HepG2 (cell line): ENCODE measurements around the gene PLEKHD1. TPM values are rescaled to one million over a fixed set of nuclear protein-coding genes. Genes with fewer than 3 reads are reported as not detected.

Source experiments
- ATAC-seq: fragments of 200-7000 bp; cut with Tn5 transposase; 3 replicates; pipeline ENCODE4 v1.9.1; 2020; ENCODE audit warnings: mild to moderate bottlenecking, moderate library complexity
- BruUV-seq: library from RNA; stranded (reverse); fragments of 400-500 nt; replicated peaks from 2 replicates; lab custom pipeline; 2021; lab: Mats Ljungman, UMichigan
- CTCF ChIA-PET: fragments of 300-600 bp; formaldehyde crosslinking; extraction: SDS; loops from one replicate; lab custom pipeline; 2021; ENCODE audit warnings: low total read pairs, inconsistent platforms, low intra/inter-chr PET ratio; lab: Yijun Ruan, JAX
- POLR2A ChIA-PET: fragments of 350-600 bp; sonication (Branson Sonifier 250); formaldehyde crosslinking; loops from one replicate; lab custom pipeline; 2020; ENCODE audit warnings: antibody characterized with exemption, inconsistent platforms; lab: Yijun Ruan, JAX
- DNase-seq: peaks from one replicate; pipeline ENCODE4 v3.0.0-alpha.2; 2015; ENCODE audit warnings: low spot score
- FAIRE-seq: peaks from 3 replicates; lab custom pipeline; 2011; peaks lifted over from hg19 to GRCh38; lab: Jason Lieb, UNC
- H2AFZ ChIP-seq: one replicate; pipeline ENCODE4 v1.6.1; 2011; ENCODE audit warnings: low read length, inconsistent platforms
- H3K27ac ChIP-seq: fragments of 300-600 bp; 3 replicates; pipeline ENCODE4 v1.8.0; 2011; ENCODE audit warnings: mixed run types, mild to moderate bottlenecking, mixed read lengths, low read length, inconsistent platforms; ENCODE audit not compliant: insufficient read depth; ENCODE audit errors: extremely low read length
- H3K27me3 ChIP-seq, 2 experiments: fragments of 200-600 bp in 1 of 2; 2 replicates in 1 of 2; 3 replicates in 1 of 2; pipeline versions ENCODE4 v1.6.0 to v1.8.0; 2011; ENCODE audit warnings: low read length in 2 of 2, mild to moderate bottlenecking in 2 of 2, moderate library complexity in 2 of 2, inconsistent platforms in 1 of 2; ENCODE audit not compliant: insufficient read depth in 2 of 2, control insufficient read depth in 1 of 2
- H3K36me3 ChIP-seq, 2 experiments: fragments of 200-600 bp in 1 of 2; replicated peaks in 1 of 2; 2 replicates in 1 of 2; 3 replicates in 1 of 2; pipeline versions ENCODE4 v1.5.1 to v1.8.0; 2011; ENCODE audit warnings: low read length in 2 of 2, inconsistent platforms in 1 of 2; ENCODE audit not compliant: insufficient read depth in 2 of 2, control insufficient read depth in 1 of 2
- H3K4me1 ChIP-seq: 2 replicates; pipeline ENCODE4 v1.5.1; 2012; ENCODE audit warnings: low read length, inconsistent platforms; ENCODE audit not compliant: insufficient read depth
- H3K4me2 ChIP-seq: 2 replicates; pipeline ENCODE4 v1.6.0; 2011; ENCODE audit warnings: low read depth, low read length, inconsistent platforms
- H3K4me3 ChIP-seq, 3 experiments: fragments of 200-600 bp in 1 of 3; sonication (generic), shearing (Covaris generic) in 1 of 3; replicated peaks in 1 of 3; 2 replicates each; pipeline ENCODE4 v1.5.1; 2011 to 2016; ENCODE audit warnings: low read length in 3 of 3, inconsistent platforms in 2 of 3, low read depth in 2 of 3, mild to moderate bottlenecking in 2 of 3, control low read depth in 1 of 3, mixed read lengths in 1 of 3; ENCODE audit not compliant: insufficient read depth in 1 of 3
- H3K79me2 ChIP-seq: one replicate; pipeline ENCODE4 v1.6.1; 2011; ENCODE audit warnings: low read length, inconsistent platforms; ENCODE audit not compliant: insufficient read depth
- H3K9ac ChIP-seq: 2 replicates; pipeline ENCODE4 v1.6.0; 2011; ENCODE audit warnings: mild to moderate bottlenecking, low read depth, low read length, inconsistent platforms; ENCODE audit not compliant: insufficient read depth
- H3K9me3 ChIP-seq: 2 replicates; pipeline ENCODE4 v1.5.1; 2012; ENCODE audit warnings: mild to moderate bottlenecking, low read length
- H4K20me1 ChIP-seq: 2 replicates; pipeline ENCODE4 v1.6.0; 2011; ENCODE audit warnings: inconsistent platforms, mild to moderate bottlenecking, low read length, moderate library complexity; ENCODE audit not compliant: insufficient read depth
- ARNT ChIP-seq: fragments of 450-650 bp; IDR thresholded peaks from 2 replicates; pipeline ENCODE4 v1.6.1; 2017
- GATAD2A ChIP-seq: IDR thresholded peaks from 2 replicates; pipeline ENCODE4 v1.6.1; 2016
- HHEX ChIP-seq: IDR thresholded peaks from 2 replicates; pipeline ENCODE4 v1.6.1; 2016; ENCODE audit warnings: control low read depth
- HMG20B ChIP-seq: conservative IDR thresholded peaks from 2 replicates; pipeline ENCODE4 v1.6.1; 2016; ENCODE audit warnings: missing genetic modification reagents, missing compliant biosample characterization
- NBN ChIP-seq: fragments of 450-650 bp; conservative IDR thresholded peaks from 2 replicates; pipeline ENCODE4 v1.6.1; 2017
- PCBP1 ChIP-seq: fragments of 200-400 bp; formaldehyde crosslinking; IDR thresholded peaks from 2 replicates; pipeline ENCODE4 v1.6.1; 2017; ENCODE audit warnings: mild to moderate bottlenecking, low read depth, low read length, borderline replicate concordance
- RCOR2 ChIP-seq: IDR thresholded peaks from 2 replicates; pipeline ENCODE4 v1.6.1; 2016; ENCODE audit warnings: missing biosample characterization, missing genetic modification reagents
- SP4 ChIP-seq: sonication (generic); formaldehyde crosslinking; IDR thresholded peaks from 2 replicates; pipeline ENCODE4 v1.8.1; 2023; ENCODE audit warnings: mild to moderate bottlenecking, missing genetic modification reagents
- ZBTB7A ChIP-seq: sonication (generic); formaldehyde crosslinking; IDR thresholded peaks from 2 replicates; pipeline ENCODE4 v1.8.0; 2022; ENCODE audit warnings: mild to moderate bottlenecking, missing genetic modification reagents
- ZIK1 ChIP-seq: sonication (generic); formaldehyde crosslinking; IDR thresholded peaks from 2 replicates; pipeline ENCODE4 v1.5.0; 2020; ENCODE audit warnings: mild to moderate bottlenecking, low read depth, missing genetic modification reagents, borderline replicate concordance
- ZNF24 ChIP-seq: fragments of 450-650 bp; IDR thresholded peaks from 2 replicates; pipeline ENCODE4 v1.6.1; 2017; ENCODE audit warnings: antibody characterized with exemption, mild to moderate bottlenecking
- ZNF350 ChIP-seq: sonication (generic); formaldehyde crosslinking; IDR thresholded peaks from 2 replicates; pipeline ENCODE4 v1.4.0; 2020; ENCODE audit warnings: mild to moderate bottlenecking, low read depth, missing genetic modification reagents, borderline replicate concordance
- ZNF644 ChIP-seq: IDR thresholded peaks from 2 replicates; pipeline ENCODE4 v1.6.1; 2016; ENCODE audit warnings: low read depth
- WGBS: methylation state at CpG from one replicate; pipeline ENCODE4 v1.1.6; 2017; ENCODE audit warnings: low lambda C conversion rate; 5-methylcytosine and 5-hydroxymethylcytosine counted together
- in situ Hi-C: cut with HindIII; loops from 2 replicates; pipeline ENCODE4 v1.10.0; 2017; ENCODE audit warnings: low pct_unique_long_range_greater_than_20kb; ENCODE audit not compliant: extremely low pct_ligation_motif_present
- intact Hi-C: fragments of 100-400 bp; cut with micrococcal nuclease; formaldehyde crosslinking; loops from one replicate; pipeline ENCODE4 v1.10.0; 2022; ENCODE audit not compliant: unreplicated experiment
- polyA plus RNA-seq, 8 experiments: library from polyadenylated mRNA; depleted of rRNA in 3 of 8; stranded (reverse) in 7 of 8; unstranded in 1 of 8; fragments of >200 nt; fragmentation: Illumina TruSeq in 4 of 8; extraction: Trizol in 4 of 8; gene quantifications; 2 replicates each; pipeline versions ENCODE4 v1.2.1 to v1.2.3, GENCODE V29; 2011 to 2016; ENCODE audit warnings: low read depth in 4 of 8, missing spikeins in 1 of 8, mixed read lengths in 1 of 8; ENCODE audit not compliant: insufficient read depth in 1 of 8
- total RNA-seq, 5 experiments: library from RNA; depleted of rRNA; stranded (reverse); fragments of >200 nt; fragmentation: Illumina TruSeq; extraction: Trizol; gene quantifications; 2 replicates each; pipeline ENCODE4 v1.2.3, GENCODE V29; 2016; ENCODE audit warnings: low read depth in 1 of 5
- TF ChIP-seq, protein P1 (sequence below): sonication (generic); formaldehyde crosslinking; IDR thresholded peaks from 2 replicates; pipeline ENCODE4 v1.4.0; 2020; ENCODE audit warnings: missing genetic modification reagents
- TF ChIP-seq, protein P2 (sequence below): sonication (generic); formaldehyde crosslinking; IDR thresholded peaks from 2 replicates; pipeline ENCODE4 v1.4.0; 2020; ENCODE audit warnings: missing genetic modification reagents
- TF ChIP-seq, protein P3 (sequence below): sonication (generic); formaldehyde crosslinking; IDR thresholded peaks from 2 replicates; pipeline ENCODE4 v1.8.0; 2022; ENCODE audit warnings: missing genetic modification reagents, low read depth, mild to moderate bottlenecking, borderline replicate concordance

Gene PLEKHD1
- total and polyA plus RNA-seq, 2 of the 13 experiments (the other 11 are each of a cell fraction or from before 2014, with no cell fraction given) = 0.01 TPM; not detected in 1

DNA sequence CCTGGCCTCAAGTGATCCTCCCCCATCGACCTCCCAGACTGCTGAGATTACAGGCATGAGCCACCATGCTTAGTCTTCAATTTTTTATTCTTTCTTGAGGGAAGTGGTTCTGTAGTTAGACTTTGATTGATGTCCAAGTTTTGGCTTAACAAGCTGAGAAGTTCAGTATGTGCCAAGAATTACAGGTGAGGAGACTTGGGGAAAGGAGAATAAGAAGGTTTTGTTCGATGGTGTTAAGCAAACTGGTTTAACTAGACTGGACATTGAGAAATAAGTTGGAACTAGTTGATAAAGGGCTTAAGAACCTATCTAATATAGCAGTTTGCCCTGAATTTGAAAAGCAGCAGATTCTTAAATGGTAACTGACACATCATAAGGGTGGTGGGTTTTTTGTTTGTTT lies 32.6 kb upstream of the PLEKHD1 start:
- no peak overlapping the region for H3K4me2 ChIP-seq
- no peak for ATAC-seq
- no TSS peak for BruUV-seq
- H3K9me3 ChIP-seq = no peaks in the 10 kb centered on the region
- no peaks in the 10 kb centered on the region for H3K4me1 ChIP-seq
- no peak for TF ChIP-seq ZIK1 (CRISPR knock-in tag)
- no peak for TF ChIP-seq NBN
- no peak for TF ChIP-seq PCBP1
- no peak for TF ChIP-seq RCOR2
- no peak for TF ChIP-seq ZNF24
- TF ChIP-seq ZBTB7A (CRISPR knock-in tag) = no peak
- no peak for TF ChIP-seq ZNF350 (CRISPR knock-in tag)
- TF ChIP-seq HHEX = no peak
- TF ChIP-seq, protein P1, sequence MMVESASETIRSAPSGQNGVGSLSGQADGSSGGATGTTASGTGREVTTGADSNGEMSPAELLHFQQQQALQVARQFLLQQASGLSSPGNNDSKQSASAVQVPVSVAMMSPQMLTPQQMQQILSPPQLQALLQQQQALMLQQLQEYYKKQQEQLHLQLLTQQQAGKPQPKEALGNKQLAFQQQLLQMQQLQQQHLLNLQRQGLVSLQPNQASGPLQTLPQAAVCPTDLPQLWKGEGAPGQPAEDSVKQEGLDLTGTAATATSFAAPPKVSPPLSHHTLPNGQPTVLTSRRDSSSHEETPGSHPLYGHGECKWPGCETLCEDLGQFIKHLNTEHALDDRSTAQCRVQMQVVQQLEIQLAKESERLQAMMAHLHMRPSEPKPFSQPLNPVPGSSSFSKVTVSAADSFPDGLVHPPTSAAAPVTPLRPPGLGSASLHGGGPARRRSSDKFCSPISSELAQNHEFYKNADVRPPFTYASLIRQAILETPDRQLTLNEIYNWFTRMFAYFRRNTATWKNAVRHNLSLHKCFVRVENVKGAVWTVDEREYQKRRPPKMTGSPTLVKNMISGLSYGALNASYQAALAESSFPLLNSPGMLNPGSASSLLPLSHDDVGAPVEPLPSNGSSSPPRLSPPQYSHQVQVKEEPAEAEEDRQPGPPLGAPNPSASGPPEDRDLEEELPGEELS = no peak
- no peak for TF ChIP-seq ARNT
- TF ChIP-seq ZNF644 (CRISPR knock-in tag) = no peak
- TF ChIP-seq SP4 (CRISPR knock-in tag) = no peak
- no peak for TF ChIP-seq HMG20B (CRISPR knock-in tag)
- TF ChIP-seq, protein P2, sequence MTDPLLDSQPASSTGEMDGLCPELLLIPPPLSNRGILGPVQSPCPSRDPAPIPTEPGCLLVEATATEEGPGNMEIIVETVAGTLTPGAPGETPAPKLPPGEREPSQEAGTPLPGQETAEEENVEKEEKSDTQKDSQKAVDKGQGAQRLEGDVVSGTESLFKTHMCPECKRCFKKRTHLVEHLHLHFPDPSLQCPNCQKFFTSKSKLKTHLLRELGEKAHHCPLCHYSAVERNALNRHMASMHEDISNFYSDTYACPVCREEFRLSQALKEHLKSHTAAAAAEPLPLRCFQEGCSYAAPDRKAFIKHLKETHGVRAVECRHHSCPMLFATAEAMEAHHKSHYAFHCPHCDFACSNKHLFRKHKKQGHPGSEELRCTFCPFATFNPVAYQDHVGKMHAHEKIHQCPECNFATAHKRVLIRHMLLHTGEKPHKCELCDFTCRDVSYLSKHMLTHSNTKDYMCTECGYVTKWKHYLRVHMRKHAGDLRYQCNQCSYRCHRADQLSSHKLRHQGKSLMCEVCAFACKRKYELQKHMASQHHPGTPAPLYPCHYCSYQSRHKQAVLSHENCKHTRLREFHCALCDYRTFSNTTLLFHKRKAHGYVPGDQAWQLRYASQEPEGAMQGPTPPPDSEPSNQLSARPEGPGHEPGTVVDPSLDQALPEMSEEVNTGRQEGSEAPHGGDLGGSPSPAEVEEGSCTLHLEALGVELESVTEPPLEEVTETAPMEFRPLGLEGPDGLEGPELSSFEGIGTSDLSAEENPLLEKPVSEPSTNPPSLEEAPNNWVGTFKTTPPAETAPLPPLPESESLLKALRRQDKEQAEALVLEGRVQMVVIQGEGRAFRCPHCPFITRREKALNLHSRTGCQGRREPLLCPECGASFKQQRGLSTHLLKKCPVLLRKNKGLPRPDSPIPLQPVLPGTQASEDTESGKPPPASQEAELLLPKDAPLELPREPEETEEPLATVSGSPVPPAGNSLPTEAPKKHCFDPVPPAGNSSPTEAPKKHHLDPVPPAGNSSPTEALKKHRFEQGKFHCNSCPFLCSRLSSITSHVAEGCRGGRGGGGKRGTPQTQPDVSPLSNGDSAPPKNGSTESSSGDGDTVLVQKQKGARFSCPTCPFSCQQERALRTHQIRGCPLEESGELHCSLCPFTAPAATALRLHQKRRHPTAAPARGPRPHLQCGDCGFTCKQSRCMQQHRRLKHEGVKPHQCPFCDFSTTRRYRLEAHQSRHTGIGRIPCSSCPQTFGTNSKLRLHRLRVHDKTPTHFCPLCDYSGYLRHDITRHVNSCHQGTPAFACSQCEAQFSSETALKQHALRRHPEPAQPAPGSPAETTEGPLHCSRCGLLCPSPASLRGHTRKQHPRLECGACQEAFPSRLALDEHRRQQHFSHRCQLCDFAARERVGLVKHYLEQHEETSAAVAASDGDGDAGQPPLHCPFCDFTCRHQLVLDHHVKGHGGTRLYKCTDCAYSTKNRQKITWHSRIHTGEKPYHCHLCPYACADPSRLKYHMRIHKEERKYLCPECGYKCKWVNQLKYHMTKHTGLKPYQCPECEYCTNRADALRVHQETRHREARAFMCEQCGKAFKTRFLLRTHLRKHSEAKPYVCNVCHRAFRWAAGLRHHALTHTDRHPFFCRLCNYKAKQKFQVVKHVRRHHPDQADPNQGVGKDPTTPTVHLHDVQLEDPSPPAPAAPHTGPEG (CRISPR knock-in tag) = no peak
- TF ChIP-seq, protein P3, sequence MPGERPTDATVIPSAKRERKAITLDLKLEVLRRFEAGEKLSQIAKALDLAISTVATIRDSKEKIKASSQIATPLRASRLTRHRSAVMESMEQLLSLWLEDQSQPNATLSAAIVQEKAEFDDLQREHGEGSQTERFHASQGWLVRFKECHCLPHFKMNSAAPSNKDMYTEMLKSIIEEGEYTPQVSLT = no peak
- TF ChIP-seq GATAD2A (CRISPR knock-in tag) = no peak
- H3K36me3 ChIP-seq = peaks cover 8 to 33% of the 10 kb centered on the region in 2 experiments
- in situ Hi-C loops (no loop called here), intact Hi-C loops (no loop called here)
- H2AFZ ChIP-seq = no peak overlapping the region
- no peak overlapping the region for H3K27ac ChIP-seq
- no peak overlapping the region for H3K9ac ChIP-seq
- 97% methylated on average over 2 of the region's 2 CpGs for WGBS
- H3K4me3 ChIP-seq = no peak overlapping the region
- no peak for DNase-seq
- H4K20me1 ChIP-seq = no peaks in the 10 kb centered on the region
- FAIRE-seq = no peak
- no peaks in the 10 kb centered on the region for H3K79me2 ChIP-seq
- POLR2A ChIA-PET = no interaction called here
- CTCF ChIA-PET = no interaction called here
- H3K27me3 ChIP-seq = no peaks in the 10 kb centered on the region
